H1 (cell line): ENCODE measurements around the gene PPP1R15B. TPM values are rescaled to one million over a fixed set of nuclear protein-coding genes. Genes with fewer than 3 reads are reported as not detected.

ENCODE experiments used
- CTCF ChIA-PET: fragments of 300-600 bp; sonication (Branson Sonifier 250); formaldehyde crosslinking; loops from one replicate; lab custom pipeline; 2021; ENCODE audit not compliant: partially characterized antibody; lab: Charles Lee
- POLR2A ChIA-PET: fragments of 300-600 bp; sonication (Branson Sonifier 250); formaldehyde crosslinking; loops from one replicate; lab custom pipeline; 2021; ENCODE audit warnings: inconsistent platforms; ENCODE audit not compliant: partially characterized antibody; lab: Charles Lee
- DNase-seq, 2 experiments: peaks; one replicate each; pipeline versions ENCODE4 v3.0.0 to v3.0.0-alpha.2; 2010 to 2022; ENCODE audit warnings: low spot score in 2 of 2, low read depth in 1 of 2, mixed read lengths in 1 of 2
- FAIRE-seq: peaks from 2 replicates; lab custom pipeline; 2011; peaks lifted over from hg19 to GRCh38; lab: Jason Lieb, UNC
- H2AFZ ChIP-seq: 2 replicates; pipeline ENCODE4 v1.8.1; 2012; ENCODE audit warnings: low read length, inconsistent platforms
- H2AK5ac ChIP-seq: 2 replicates; pipeline ENCODE4 v1.6.1; 2013; ENCODE audit warnings: low read depth, low read length
- H2BK120ac ChIP-seq: replicated peaks from 2 replicates; pipeline ENCODE3; 2013; ENCODE audit warnings: low read depth, low read length, inconsistent platforms
- H2BK12ac ChIP-seq: 2 replicates; pipeline ENCODE4 v1.6.1; 2013; ENCODE audit warnings: low read depth, low read length
- H2BK15ac ChIP-seq: 2 replicates; pipeline ENCODE4 v1.6.1; 2013; ENCODE audit warnings: low read length
- H2BK20ac ChIP-seq: 2 replicates; pipeline ENCODE4 v1.6.1; 2013; ENCODE audit warnings: low read length
- H2BK5ac ChIP-seq: 2 replicates; pipeline ENCODE4 v1.6.1; 2013; ENCODE audit warnings: low read depth, low read length
- H3K14ac ChIP-seq: 2 replicates; pipeline ENCODE4 v1.6.1; 2013; ENCODE audit warnings: inconsistent platforms; ENCODE audit not compliant: insufficient read length
- H3K18ac ChIP-seq: 2 replicates; pipeline ENCODE4 v1.6.1; 2013; ENCODE audit warnings: low read length; ENCODE audit errors: extremely low read depth
- H3K23ac ChIP-seq: 2 replicates; pipeline ENCODE4 v1.6.1; 2013; ENCODE audit warnings: inconsistent platforms; ENCODE audit not compliant: insufficient read length
- H3K23me2 ChIP-seq: 2 replicates; pipeline ENCODE4 v1.6.1; 2013; ENCODE audit warnings: low read depth, low read length
- H3K27ac ChIP-seq: 2 replicates; pipeline ENCODE4 v1.6.1; 2011; ENCODE audit warnings: low read depth, low read length, inconsistent platforms
- H3K27me3 ChIP-seq, 4 experiments: replicated peaks in 1 of 4; 1 replicate in 1 of 4; 2 replicates in 3 of 4; pipeline versions ENCODE4 v1.6.1 to v1.8.1; 2011 to 2013; ENCODE audit warnings: low read length in 3 of 4, mild to moderate bottlenecking in 3 of 4, inconsistent platforms in 2 of 4, mixed read lengths in 2 of 4, moderate library complexity in 1 of 4; ENCODE audit not compliant: control insufficient read depth in 3 of 4, insufficient read depth in 3 of 4; ENCODE audit errors: extremely low read depth in 1 of 4
- H3K36me3 ChIP-seq, 4 experiments: 2 replicates each; pipeline versions ENCODE4 v1.6.1 to v1.8.1; 2011 to 2013; ENCODE audit warnings: mild to moderate bottlenecking in 4 of 4, low read length in 3 of 4, moderate library complexity in 2 of 4, control low read depth in 1 of 4, inconsistent platforms in 1 of 4; ENCODE audit not compliant: insufficient read depth in 4 of 4, control insufficient read depth in 2 of 4
- H3K4ac ChIP-seq: replicated peaks from 2 replicates; pipeline ENCODE3; 2013; ENCODE audit warnings: low read length, low read depth, mixed read lengths, inconsistent platforms; ENCODE audit not compliant: insufficient read length
- H3K4me1 ChIP-seq, 4 experiments: replicated peaks in 1 of 4; 1 replicate in 1 of 4; 2 replicates in 3 of 4; pipeline versions ENCODE4 v1.6.1 to v1.8.1; 2011 to 2013; ENCODE audit warnings: low read length in 3 of 4, inconsistent platforms in 2 of 4, mixed read lengths in 1 of 4; ENCODE audit not compliant: insufficient read depth in 4 of 4, control insufficient read depth in 3 of 4
- H3K4me2 ChIP-seq, 2 experiments: 2 replicates each; pipeline versions ENCODE4 v1.6.1 to v1.8.1; 2011 to 2013; ENCODE audit warnings: low read depth in 2 of 2, low read length in 2 of 2, control low read depth in 1 of 2, inconsistent platforms in 1 of 2, mild to moderate bottlenecking in 1 of 2; ENCODE audit not compliant: insufficient read depth in 1 of 2
- H3K4me3 ChIP-seq, 4 experiments: fragments of 200-600, 300-600 bp in 1 of 4; sonication (generic), shearing (Covaris generic), sonication (Bioruptor Twin) in 1 of 4; 2 replicates each; pipeline versions ENCODE4 v1.5.1 to v1.8.1; 2011 to 2016; ENCODE audit warnings: low read length in 4 of 4, low read depth in 3 of 4, control low read depth in 2 of 4, inconsistent platforms in 2 of 4, mild to moderate bottlenecking in 2 of 4, mixed read lengths in 1 of 4, moderate library complexity in 1 of 4; ENCODE audit not compliant: insufficient read depth in 2 of 4; ENCODE audit errors: extremely low read depth in 1 of 4
- H3K56ac ChIP-seq: replicated peaks from 2 replicates; pipeline ENCODE3; 2013; ENCODE audit warnings: low read depth, mild to moderate bottlenecking, mixed read lengths, low read length, inconsistent platforms; ENCODE audit not compliant: insufficient read length
- H3K79me1 ChIP-seq: 2 replicates; pipeline ENCODE4 v1.6.1; 2013; ENCODE audit warnings: low read depth, low read length, control low read depth
- H3K79me2 ChIP-seq, 2 experiments: 2 replicates each; pipeline versions ENCODE4 v1.6.1 to v1.8.1; 2012 to 2013; ENCODE audit warnings: low read length in 2 of 2, mild to moderate bottlenecking in 2 of 2, inconsistent platforms in 1 of 2; ENCODE audit not compliant: insufficient read depth in 2 of 2, control insufficient read depth in 1 of 2
- H3K9ac ChIP-seq, 4 experiments: replicated peaks in 1 of 4; 1 replicate in 1 of 4; 2 replicates in 3 of 4; pipeline versions ENCODE4 v1.6.1 to v1.8.1; 2011 to 2013; ENCODE audit warnings: low read depth in 3 of 4, low read length in 3 of 4, control low read depth in 2 of 4, mild to moderate bottlenecking in 2 of 4, moderate library complexity in 2 of 4, inconsistent platforms in 1 of 4; ENCODE audit errors: extremely low read depth in 1 of 4
- H3K9me3 ChIP-seq, 2 experiments: 2 replicates each; pipeline versions ENCODE4 v1.6.1 to v1.8.1; 2012 to 2013; ENCODE audit warnings: mild to moderate bottlenecking in 2 of 2, moderate library complexity in 2 of 2, control low read depth in 1 of 2, inconsistent platforms in 1 of 2, low read depth in 1 of 2, low read length in 1 of 2, mixed read lengths in 1 of 2; ENCODE audit not compliant: insufficient read depth in 2 of 2
- H4K20me1 ChIP-seq, 2 experiments: replicated peaks in 1 of 2; 2 replicates each; pipeline versions ENCODE3 to v1.8.1; 2011 to 2013; ENCODE audit warnings: inconsistent platforms in 2 of 2, low read length in 2 of 2, mild to moderate bottlenecking in 1 of 2; ENCODE audit not compliant: insufficient read depth in 2 of 2, control insufficient read depth in 1 of 2
- H4K5ac ChIP-seq: 2 replicates; pipeline ENCODE4 v1.6.1; 2013; ENCODE audit warnings: low read length, low read depth, mixed read lengths, inconsistent platforms; ENCODE audit not compliant: insufficient read length
- H4K8ac ChIP-seq: 2 replicates; pipeline ENCODE4 v1.8.0; 2013; ENCODE audit warnings: mild to moderate bottlenecking, moderate library complexity, low read length, inconsistent platforms; ENCODE audit not compliant: insufficient read depth; ENCODE audit errors: extremely low read depth
- H4K91ac ChIP-seq: replicated peaks from 2 replicates; pipeline ENCODE3; 2013; ENCODE audit warnings: low read length, mixed read lengths, inconsistent platforms; ENCODE audit not compliant: insufficient read length
- CTBP2 ChIP-seq: IDR thresholded peaks from 2 replicates; pipeline ENCODE4 v1.7.0; 2011; ENCODE audit warnings: borderline replicate concordance, mild to moderate bottlenecking, moderate library complexity, mixed read lengths, low read length; ENCODE audit not compliant: insufficient read depth, insufficient read length
- GABPA ChIP-seq: IDR thresholded peaks from 2 replicates; pipeline ENCODE4 v1.6.1; 2011; ENCODE audit warnings: mild to moderate bottlenecking, low read length, moderate library complexity, borderline replicate concordance; ENCODE audit not compliant: insufficient read depth
- MAFK ChIP-seq: IDR thresholded peaks from 2 replicates; pipeline ENCODE4 v1.6.1; 2012; ENCODE audit warnings: low read depth, mild to moderate bottlenecking, improper control_type of control experiment, low read length
- SIN3A ChIP-seq, 2 experiments: IDR thresholded peaks in 1 of 2; conservative IDR thresholded peaks in 1 of 2; 2 replicates each; pipeline ENCODE4 v1.6.1; 2011 to 2012; ENCODE audit warnings: low read length in 2 of 2, improper control_type of control experiment in 1 of 2, low read depth in 1 of 2, mild to moderate bottlenecking in 1 of 2
- WGBS, 2 experiments: shearing (Covaris generic) in 1 of 2; methylation state at CpG; one replicate each; pipeline versions ENCODE4 v1.1.6 to v1.1.7; 2013 to 2015; ENCODE audit warnings: low lambda C conversion rate in 2 of 2, mixed read lengths in 2 of 2, inconsistent platforms in 1 of 2, low coverage in 1 of 2, missing lambda C conversion rate in 1 of 2; ENCODE audit not compliant: insufficient replicate concordance in 2 of 2, insufficient coverage in 1 of 2, insufficient read length in 1 of 2; ENCODE audit errors: extremely low coverage in 1 of 2, missing lambda C conversion rate in 1 of 2; 5-methylcytosine and 5-hydroxymethylcytosine counted together
- polyA plus RNA-seq, 7 experiments: library from polyadenylated mRNA; depleted of rRNA in 3 of 7; stranded (reverse) in 5 of 7; unstranded in 2 of 7; fragments of >200 nt in 5 of 7; fragments of 200-250 nt in 2 of 7; gene quantifications; 1 replicate in 5 of 7; 2 replicates in 1 of 7; 4 replicates in 1 of 7; pipeline versions ENCODE4 v1.2.1 to v1.2.3, GENCODE V29; 2011 to 2013; ENCODE audit warnings: missing spikeins in 2 of 7, mixed read lengths in 2 of 7
- total RNA-seq: library from RNA; stranded (reverse); fragmentation: NEBNext Ultra II Directional; extraction: Animal tissue kit (Norgen Biotek cat#: 25700); gene quantifications from 2 replicates; pipeline ENCODE4 v1.2.1, GENCODE V29; 2021

PPP1R15B gene
- total and polyA plus RNA-seq, 2 of the 8 experiments (the other 6 are each of a cell fraction or from before 2014, with no cell fraction given) = 14.4 to 72.2 TPM

- no peak overlapping the region for H4K5ac ChIP-seq
- H3K36me3 ChIP-seq = peaks cover 0 to 12% (median 4%) of the 10 kb centered on the region in 4 experiments; a peak in 6 of 8 replicates
- H3K9me3 ChIP-seq = no peaks in the 10 kb centered on the region; a peak in 1 of 4 replicates
- H3K79me1 ChIP-seq = no peaks in the 10 kb centered on the region
- no peaks in the 10 kb centered on the region for H3K27me3 ChIP-seq
- POLR2A ChIA-PET = interaction anchor here (0.5 to 7.0 kb wide), 6 partner anchors 10 to 61 kb away, joined by 3 to 42 read pairs (median 6); partner anchors contain the start of genes MDM4 and PIK3C2B
- H2BK12ac ChIP-seq = peak overlapping the region; percentile 95; the same call in 1 of the 2 replicates
- 95% methylated on average over 9 of the region's 9 CpGs; no CpG with 5 or more reads in 1 of the 2 experiments for WGBS, 2 experiments
- H3K9ac ChIP-seq = no peak overlapping the region
- H3K14ac ChIP-seq = no peak overlapping the region
- peak overlapping the region; percentile 53; a peak in 2 of 4 replicates for H3K4me2 ChIP-seq
- no peak overlapping the region for H4K8ac ChIP-seq
- H3K18ac ChIP-seq = no peak overlapping the region; the same call in 1 of the 2 replicates
- no peak overlapping the region; the same call in 1 of the 2 replicates for H2BK20ac ChIP-seq
- H3K27ac ChIP-seq = no peak overlapping the region
- H3K23ac ChIP-seq = no peak overlapping the region
- H2BK120ac ChIP-seq = no peak overlapping the region
- CTCF ChIA-PET = interaction anchor here (1.6 to 47.3 kb wide), 6 partner anchors 8 to 40 kb away, joined by 5 to 2124 read pairs (median 10); partner anchors contain the start of genes MDM4 and PIK3C2B
- FAIRE-seq (no peak), DNase-seq (no peak)
- H4K20me1 ChIP-seq = no peaks in the 10 kb centered on the region
- peak overlapping the region; percentile 85 for H2BK15ac ChIP-seq
- H2BK5ac ChIP-seq = peak overlapping the region; percentile 66; the same call in 1 of the 2 replicates
- no peaks in the 10 kb centered on the region for H3K79me2 ChIP-seq
- no peak overlapping the region for H3K4ac ChIP-seq
- H2AFZ ChIP-seq = no peak overlapping the region
- H4K91ac ChIP-seq = peak overlapping the region; percentile 57
- H3K23me2 ChIP-seq = no peaks in the 10 kb centered on the region; the same call in 1 of the 2 replicates
- no peak overlapping the region for H2AK5ac ChIP-seq
- peak overlapping the region in 2 of 4 experiments; percentile 2; a peak in 2 of 8 replicates for H3K4me3 ChIP-seq
- H3K56ac ChIP-seq = no peak overlapping the region
- peaks cover 12 to 35% (median 21%) of the 10 kb centered on the region in 4 experiments for H3K4me1 ChIP-seq
- TF ChIP-seq MAFK (no peak), GABPA (no peak), SIN3A (conservative IDR thresholded peaks at IDR 0.05 in 1 of 2, IDR thresholded peaks at IDR 0.05 in 1 of 2; ENCODE audit: low read depth in 1 of 2, low read length in 2 of 2) (no peak), CTBP2 (no peak)
These were observed 44.2 kb upstream of the PPP1R15B start for GRCh38 chr1:204455831-204456145.
